Measurements from ENCODE around the gene MAD1L1.

The MAD1L1 gene

DNA sequence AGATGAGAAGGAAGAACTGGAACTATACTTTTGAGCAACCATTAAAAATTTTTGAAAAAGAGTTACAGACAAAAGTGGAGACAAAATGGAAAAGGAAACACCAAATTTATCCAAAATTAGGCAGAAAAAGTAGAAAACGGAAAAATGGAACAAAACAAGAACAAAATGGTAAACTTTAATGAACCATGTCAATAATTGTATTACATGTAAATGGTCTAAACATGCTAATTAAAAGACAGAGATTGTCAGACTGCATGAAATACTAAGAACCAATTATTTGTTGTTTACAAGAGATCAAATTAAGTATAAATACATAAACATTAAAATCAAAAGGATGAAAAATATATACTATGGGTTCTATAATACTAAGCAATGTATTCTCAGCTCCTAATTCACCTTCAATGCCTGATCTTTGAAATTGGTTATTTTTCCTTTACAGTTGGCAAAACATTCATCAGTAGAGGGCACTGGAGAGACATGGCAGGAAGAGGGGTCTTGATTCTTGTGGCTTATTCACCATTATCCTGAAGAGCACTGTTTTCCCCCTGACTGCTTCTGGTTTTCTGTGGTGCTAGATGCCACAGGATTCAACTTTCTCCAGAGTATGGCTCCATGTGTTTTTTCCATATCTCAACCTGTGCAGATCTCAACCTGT, 437.7 kb downstream of the MAD1L1 start:
- DNase-seq: peak; percentile 16

DNA sequence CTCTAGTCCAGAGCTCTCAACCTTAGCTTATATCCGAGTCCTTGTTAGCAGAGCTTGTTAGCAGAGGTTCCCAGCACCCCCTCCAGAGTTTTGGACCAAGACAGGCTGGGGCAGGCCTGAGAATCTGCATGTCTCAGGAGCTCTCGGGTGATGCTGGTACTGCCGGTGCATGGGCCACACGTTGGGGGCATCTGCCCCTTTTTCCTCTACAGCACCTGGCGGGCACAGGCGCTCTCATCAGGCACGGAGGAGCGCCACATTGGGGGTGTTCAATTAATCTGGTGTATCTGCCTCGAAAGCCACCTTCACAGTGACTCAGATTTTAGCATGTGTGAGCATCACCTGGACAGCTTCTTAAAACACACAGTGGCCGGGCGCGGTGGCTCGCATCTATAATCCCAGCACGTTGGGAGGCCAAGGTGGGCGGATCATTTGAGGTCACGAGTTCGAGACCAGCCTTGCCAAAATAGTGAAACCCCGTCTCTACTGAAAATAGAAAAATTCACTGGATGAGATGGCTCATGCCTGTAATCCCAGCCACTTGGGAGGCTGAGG, 445.0 kb downstream of the MAD1L1 start:
- no peak for DNase-seq

DNA sequence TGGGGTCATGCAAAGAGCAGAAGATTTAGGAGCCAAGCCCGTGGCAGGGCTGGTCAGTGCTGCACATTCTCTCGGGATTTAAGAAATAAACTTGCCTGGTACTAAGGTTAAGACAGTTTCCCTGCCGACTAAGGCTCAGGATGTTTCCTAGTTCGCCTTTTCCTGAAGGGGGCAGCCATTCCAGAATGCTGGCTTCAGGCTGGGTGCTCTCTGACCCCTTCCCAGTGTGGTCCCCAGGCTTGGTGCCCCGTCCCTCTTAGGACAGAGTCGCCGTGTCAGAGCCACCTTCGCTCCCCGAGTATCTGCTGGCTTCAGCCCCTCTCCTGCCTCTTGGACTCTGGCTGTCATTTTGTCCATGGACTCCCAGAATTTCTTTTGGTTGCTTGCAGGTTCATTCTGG, 445.5 kb downstream of the MAD1L1 start:
- DNase-seq: no peak

DNA sequence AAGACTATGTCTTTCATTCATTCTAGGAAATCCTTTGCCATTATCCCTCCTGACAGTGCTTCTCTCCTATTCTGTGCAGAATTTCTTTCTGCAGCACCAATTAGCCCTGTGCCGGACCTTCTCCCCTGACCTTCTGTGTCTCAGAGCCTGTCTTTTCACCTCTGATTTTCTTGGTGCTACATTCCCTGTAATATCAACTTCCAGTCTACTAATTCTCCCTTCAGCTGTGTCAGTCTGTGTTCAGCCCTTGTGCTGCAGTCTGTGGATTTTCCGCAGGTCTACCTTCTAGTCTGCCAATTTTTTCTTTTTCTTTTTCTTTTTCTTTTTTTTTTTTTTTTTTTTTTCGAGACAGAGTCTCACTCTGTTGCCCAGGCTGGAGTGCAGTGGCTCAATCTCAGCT, 446.9 kb downstream of the MAD1L1 start:
- DNase-seq: no peak

DNA sequence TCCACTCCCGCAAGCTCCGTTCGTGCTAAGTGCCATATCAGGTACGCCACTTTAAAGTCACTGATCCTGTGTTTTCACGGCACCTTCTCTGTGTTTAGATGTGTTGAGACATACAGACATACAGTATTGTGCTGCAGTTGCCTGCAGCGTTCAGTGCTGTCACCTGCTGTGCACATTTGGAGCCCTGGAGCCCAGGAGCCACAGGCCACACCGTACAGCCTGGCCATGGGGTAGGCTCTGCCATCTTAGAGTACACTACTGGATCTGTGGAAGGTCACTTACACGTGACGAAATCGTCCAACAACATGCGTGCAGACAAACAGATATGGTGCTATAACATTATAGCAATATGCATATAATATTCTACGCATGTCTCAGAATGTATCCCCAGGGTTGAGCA, 451.4 kb downstream of the MAD1L1 start:
- no peak for DNase-seq

DNA sequence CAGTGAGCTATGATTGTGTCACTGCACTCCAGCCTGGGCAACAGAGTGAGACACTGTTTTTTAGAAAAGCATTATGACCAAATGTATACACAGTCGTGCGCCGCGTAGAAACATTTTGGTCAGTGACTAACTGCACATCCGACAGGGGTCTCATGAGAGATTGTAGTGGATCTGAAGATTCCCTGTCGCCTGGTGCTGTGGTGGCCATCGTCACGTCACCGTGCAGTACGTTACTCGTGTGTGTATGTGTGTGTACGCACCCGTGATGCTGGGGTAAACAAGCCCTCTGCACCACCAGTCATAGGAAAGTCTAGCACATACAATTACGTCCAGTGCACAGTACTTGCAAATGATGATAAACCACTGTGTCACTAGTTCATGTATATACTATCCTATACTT, 453.3 kb downstream of the MAD1L1 start:
- DNase-seq: no peak

DNA sequence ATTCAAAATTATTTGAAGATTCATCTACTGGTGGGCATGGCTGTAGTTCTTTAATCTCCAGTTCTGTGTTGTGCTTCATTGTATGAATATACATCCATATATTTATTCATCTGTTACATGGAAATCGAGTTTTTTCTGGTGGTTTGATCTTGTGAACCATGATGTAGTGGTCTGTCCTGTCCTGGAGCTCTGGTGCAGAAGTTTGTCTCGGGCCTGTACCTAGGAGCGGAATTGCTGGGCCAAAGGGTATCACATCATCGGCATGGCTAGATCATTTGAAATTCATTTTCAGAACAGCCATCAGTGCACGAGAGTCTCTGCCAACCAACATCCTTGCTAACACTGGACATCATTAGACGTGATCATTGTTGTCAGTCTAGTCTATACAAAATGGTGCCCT, 455.6 kb downstream of the MAD1L1 start:
- DNase-seq: no peak

DNA sequence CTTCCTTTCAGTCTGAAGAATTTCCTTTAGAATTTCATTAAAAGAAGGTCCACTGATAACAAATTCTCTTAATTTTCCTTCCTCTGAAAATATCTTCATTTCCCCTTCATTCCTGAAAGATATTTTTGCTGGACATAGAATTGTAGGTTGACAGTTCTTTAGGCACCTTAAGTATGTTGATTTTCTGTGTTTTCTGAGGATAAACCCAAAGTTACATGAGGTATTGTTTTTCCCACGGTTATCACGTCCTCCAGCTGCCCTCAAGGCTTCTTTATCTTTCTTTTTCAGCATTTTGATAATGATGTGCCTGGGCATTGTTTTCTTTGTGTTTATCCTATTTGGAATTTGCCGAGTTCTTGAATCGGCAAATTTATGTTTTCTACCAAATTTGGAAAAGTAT, 457.4 kb downstream of the MAD1L1 start:
- DNase-seq: no peak

DNA sequence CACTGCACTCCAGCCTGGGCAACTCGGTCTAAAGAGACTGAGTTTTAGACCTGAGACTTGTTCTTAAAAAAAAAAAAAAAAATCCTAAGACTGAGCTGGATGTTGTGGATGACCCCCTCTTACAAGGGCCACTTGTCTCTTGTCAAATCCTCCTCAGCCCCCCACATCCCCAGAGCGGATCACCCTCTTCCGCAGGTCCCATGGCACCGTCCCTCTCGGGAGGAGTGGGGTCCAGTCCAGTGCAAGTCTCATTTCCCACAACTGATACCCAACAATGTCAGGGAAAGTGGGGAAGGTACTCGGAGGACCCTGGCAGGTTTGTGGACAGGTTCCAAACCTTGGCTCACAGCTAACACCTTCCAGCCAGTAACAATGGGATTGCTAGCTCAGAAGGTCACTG, 462.4 kb downstream of the MAD1L1 start:
- no peak for DNase-seq

DNA sequence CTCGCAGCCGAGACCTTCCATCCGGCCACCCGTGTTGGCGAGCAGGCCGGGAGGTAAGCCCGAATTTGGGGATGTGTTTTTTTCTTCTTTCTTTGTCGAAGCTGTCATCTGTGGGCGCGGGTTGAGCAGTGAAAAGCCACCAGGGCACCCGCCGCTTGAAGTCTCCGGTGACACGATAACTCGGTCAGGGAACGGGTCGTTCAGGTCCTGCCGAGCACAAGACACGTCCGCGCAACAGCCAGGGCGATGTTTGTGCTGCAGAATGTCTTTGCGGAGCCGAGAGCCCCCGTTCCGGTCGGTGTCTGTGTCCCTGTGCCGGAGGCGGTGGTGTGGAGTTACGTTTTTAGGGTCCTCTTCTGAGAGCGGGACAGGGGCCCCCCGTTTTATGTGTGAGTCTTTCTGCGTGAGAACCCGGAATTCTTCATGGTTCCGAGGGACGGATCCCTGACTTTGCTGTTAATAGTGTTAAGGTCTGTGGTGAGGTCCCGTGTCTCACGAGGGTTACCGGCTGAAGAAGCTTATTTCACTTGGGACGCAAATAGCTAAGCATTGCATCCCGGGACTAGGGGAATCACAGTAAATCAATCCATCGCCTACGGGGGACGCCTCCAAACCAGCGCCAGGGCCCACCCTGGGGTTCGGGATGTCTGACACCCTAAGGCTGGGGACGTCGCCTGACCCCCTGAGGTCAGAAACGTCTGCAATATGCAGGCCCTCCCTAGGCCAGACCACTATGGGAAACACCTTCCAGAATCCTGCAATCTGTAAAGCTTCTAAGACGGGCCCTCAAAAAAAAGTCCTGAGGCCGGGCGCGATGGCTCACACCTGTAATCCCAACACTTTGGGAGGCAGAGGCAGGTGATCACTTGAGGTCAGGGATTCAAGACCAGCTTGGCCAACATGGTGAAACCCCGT, 463.2 kb downstream of the MAD1L1 start:
- no peak for DNase-seq

DNA sequence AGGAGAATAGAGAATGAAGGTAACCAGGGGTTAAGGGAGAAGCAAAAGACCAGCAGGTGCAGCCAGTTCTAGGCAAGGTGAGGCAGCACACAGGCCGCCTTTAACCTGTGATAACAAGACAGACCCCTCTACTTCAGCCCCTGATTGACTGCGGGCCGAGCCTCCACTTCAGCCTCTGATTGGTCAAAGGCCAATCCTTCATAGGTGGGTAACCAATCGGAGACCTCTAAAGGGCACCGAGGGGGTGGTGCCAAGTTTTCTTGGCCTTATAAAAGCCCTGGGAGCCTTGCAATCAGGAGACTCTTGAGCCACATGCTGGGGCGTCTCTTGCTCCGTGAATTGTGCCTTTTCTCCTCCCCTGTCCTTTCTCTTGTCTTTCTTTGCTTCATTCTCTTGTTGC, 463.9 kb downstream of the MAD1L1 start:
- no peak for DNase-seq

DNA sequence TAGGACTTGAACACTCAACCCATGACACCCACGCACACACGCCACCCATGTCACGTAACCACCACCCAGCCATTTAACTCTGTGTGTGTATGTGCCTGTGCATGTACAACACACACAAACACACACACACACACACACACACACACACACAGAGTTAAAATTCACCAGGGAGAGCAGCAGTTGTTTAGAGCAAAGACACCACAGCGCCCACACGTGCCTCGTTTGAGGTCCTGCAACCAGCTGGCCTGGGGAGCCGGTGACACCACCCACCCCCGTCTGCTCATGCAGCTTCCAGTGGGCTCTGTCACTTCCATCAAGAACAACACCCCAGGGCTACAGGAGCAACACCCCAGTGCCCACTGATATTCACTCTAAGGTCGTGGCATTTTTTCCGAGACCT, 465.2 kb downstream of the MAD1L1 start:
- no peak for DNase-seq

Data from EL (cell line).